ENCODE data around the gene CSAG1.
"Not testable (repeated sequence)": the region's sequence is repeated elsewhere in the genome, so short reads cannot be mapped to it uniquely, and the experiment has no call there.

- not testable (repeated sequence) for TF ChIP-seq CTCF (conservative IDR thresholded peaks at IDR 0.05; ENCODE audit: low read length); EZH2phosphoT487 (IDR thresholded peaks at IDR 0.05; ENCODE audit: borderline replicate concordance, low read depth, low read length)
Observed at GRCh38 chrX:152713195-152713594, 20.3 kb downstream of the CSAG1 start.

Measured in OCI-LY7 (cell line).